ENCODE measurements around the gene PLD5.

- no peak for TF ChIP-seq POLR2A (IDR thresholded peaks at IDR 0.05)
- TF ChIP-seq, protein P1, sequence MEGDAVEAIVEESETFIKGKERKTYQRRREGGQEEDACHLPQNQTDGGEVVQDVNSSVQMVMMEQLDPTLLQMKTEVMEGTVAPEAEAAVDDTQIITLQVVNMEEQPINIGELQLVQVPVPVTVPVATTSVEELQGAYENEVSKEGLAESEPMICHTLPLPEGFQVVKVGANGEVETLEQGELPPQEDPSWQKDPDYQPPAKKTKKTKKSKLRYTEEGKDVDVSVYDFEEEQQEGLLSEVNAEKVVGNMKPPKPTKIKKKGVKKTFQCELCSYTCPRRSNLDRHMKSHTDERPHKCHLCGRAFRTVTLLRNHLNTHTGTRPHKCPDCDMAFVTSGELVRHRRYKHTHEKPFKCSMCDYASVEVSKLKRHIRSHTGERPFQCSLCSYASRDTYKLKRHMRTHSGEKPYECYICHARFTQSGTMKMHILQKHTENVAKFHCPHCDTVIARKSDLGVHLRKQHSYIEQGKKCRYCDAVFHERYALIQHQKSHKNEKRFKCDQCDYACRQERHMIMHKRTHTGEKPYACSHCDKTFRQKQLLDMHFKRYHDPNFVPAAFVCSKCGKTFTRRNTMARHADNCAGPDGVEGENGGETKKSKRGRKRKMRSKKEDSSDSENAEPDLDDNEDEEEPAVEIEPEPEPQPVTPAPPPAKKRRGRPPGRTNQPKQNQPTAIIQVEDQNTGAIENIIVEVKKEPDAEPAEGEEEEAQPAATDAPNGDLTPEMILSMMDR (IDR thresholded peaks at IDR 0.05): no peak
Observed at GRCh38 chr1:242405947-242406346, 118.5 kb downstream of the PLD5 start.
